GM12891 (cell line): ENCODE measurements around the gene SPATA24.

ENCODE experiments used
- POLR2A ChIP-seq: IDR thresholded peaks from 2 replicates; pipeline ENCODE4 v1.6.1; 2011; ENCODE audit warnings: low read depth, low read length, control low read depth
- POLR2AphosphoS5 ChIP-seq: IDR thresholded peaks from 2 replicates; pipeline ENCODE4 v1.6.1; 2011; ENCODE audit warnings: low read depth, low read length, control low read depth
- TAF1 ChIP-seq: IDR thresholded peaks from 2 replicates; pipeline ENCODE4 v1.6.1; 2011; ENCODE audit warnings: low read depth, low read length, control low read depth

GRCh38 chr5:139354186-139354585, 49.7 kb downstream of the SPATA24 start:
- TF ChIP-seq POLR2AphosphoS5 (no peak), POLR2A (no peak), TAF1 (no peak)
